ENCODE measurements around the gene ZNF697.

Gene ZNF697

DNA sequence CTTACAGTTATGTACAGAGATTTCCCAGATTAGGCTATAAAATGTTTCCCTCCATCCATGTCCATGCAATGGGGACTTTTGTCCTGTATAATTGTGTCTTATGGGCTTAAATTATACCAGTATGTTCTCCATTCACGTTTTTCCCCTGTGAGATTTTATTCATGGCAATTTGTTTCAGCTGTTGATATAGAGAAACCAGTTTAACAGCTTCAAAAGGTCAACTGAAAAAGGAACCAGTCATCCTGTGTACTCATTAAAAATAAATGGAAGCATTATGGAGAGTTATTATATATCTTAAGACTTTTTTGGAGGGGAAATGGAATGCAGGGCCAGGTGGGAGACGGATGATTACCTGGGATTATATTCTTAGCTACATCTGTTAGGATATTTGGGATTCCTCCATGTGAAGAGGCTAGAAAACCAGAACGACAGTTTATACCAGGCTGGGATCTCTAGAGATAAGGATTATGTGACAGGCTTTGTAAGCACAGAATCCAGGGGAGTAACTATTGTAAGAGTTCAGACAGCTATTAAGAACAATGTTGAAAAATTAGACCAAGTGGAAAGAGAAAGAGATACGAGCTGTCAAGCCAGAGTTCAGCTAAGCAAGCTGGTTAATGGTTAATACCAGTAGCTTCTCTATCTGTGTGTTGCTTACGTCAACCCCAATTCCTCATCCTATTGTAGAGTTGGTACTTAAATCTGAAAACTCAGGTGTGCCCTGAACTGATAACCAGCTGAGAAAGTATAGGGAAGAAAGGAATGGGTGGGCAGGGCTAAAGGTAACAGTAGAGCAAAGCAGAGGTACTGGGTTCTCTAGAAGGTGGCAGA lies 12.4 kb upstream of the ZNF697 start:
- DNase-seq = peak; percentile 36

- DNase-seq = no peak
Observed at GRCh38 chr1:119659628-119660027, 11.6 kb upstream of the ZNF697 start.

GRCh38 chr1:119656410-119656955 lies 8.4 kb upstream of the ZNF697 start:
- no peak for DNase-seq

GRCh38 chr1:119655154-119655553 lies 7.1 kb upstream of the ZNF697 start:
- DNase-seq = no peak

GRCh38 chr1:119653839-119654170 lies 5.7 kb upstream of the ZNF697 start:
- no peak for DNase-seq

- DNase-seq = no peak
Observed at GRCh38 chr1:119653135-119653838, 5.2 kb upstream of the ZNF697 start.

DNA sequence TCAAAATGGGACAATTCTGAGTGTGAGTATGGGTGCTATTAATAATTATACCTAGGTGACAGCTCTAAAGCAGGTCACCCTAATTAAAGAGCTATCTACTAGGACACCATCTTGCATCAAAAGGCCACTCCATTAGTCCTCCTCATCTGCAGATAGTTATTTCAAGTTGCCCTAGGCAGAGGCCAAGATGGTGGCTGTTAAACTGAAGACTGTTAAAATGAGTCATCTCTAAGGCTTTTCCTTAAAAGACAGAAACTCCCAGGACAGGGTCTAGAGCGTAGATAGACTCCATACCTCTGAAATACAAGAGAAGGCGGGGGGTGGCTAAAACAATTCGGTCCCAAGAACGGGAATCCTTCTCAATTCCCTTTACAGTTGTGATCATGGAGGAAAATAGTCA lies 4.5 kb upstream of the ZNF697 start:
- no peak for DNase-seq

DNA sequence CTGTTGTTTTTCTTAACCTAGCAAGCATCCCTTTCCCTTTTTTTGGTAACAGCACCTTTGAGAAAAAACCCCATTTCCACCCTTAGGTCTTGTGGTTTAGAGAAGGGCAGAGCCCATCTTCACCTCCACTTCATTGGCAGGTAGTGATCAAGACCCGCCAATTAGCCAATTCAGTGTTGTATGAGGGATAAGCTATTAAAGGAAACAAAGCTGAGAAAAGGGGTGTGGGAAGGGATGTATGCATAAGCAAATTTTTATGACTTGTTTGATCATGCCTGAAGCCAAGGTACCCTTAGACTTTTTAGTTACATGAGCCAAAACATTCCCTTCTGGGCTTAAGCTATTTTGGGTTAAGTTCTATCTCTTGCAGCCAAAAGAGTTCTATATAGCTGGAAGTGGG lies 3.6 kb upstream of the ZNF697 start:
- no peak for DNase-seq

- DNase-seq = no peak
Observed at GRCh38 chr1:119651133-119651532, 3.1 kb upstream of the ZNF697 start.

DNA sequence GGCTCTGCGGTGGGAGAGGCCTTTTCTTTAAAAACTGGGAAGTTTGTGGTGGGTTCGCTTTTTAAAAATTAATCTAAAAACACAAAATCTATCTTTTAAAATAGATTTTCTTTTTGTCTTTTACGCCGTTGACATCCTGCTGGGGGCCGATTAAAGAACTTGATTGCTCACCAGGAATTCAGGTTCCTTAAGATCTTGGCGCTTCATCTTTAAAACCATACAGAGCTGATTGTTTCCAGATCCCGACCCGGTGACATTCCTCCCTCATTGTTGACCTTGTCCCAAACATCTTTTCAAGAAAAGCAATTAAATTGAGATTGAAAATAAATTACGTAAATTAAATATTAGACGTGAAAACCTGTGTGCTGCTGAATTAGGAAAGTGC lies 546 bp upstream of the ZNF697 start:
- DNase-seq = no peak

- DNase-seq = no peak
Observed at GRCh38 chr1:119647228-119647733, 785 bp downstream of the ZNF697 start.

GRCh38 chr1:119646521-119647227 lies 1.4 kb downstream of the ZNF697 start:
- DNase-seq = no peak

DNA sequence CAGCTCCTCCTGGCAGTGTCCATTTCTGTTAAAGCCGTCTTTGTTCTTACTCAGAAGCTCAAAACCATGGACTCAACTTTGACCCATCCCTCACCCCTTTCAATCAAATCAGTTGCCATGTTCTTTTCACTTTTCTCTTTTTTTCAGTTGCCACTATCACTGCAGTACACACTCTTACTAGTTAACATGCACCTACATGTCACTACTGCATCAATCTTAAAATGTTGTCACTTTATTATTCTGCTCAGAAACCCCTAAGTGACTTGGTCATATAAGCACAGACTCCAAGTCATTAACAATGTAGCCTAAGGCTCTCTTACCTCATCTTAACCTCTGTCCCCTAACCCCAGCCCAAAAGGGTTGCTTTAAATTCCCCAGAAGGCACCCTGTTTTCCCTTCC lies 9.0 kb downstream of the ZNF697 start:
- no peak for DNase-seq

GRCh38 chr1:119637710-119638109 lies 10.4 kb downstream of the ZNF697 start:
- DNase-seq = no peak

GRCh38 chr1:119636491-119637089 lies 11.5 kb downstream of the ZNF697 start:
- DNase-seq = no peak

- DNase-seq = no peak
Observed at GRCh38 chr1:119635811-119636390, 12.2 kb downstream of the ZNF697 start.

- DNase-seq = no peak
Observed at GRCh38 chr1:119634016-119634415, 14.1 kb downstream of the ZNF697 start.

- DNase-seq = no peak
Observed at GRCh38 chr1:119633575-119633974, 14.5 kb downstream of the ZNF697 start.

GRCh38 chr1:119632841-119633240 lies 15.2 kb downstream of the ZNF697 start:
- no peak for DNase-seq

GRCh38 chr1:119632103-119632490 lies 16.0 kb downstream of the ZNF697 start:
- DNase-seq = no peak

GRCh38 chr1:119631433-119632102 lies 16.5 kb downstream of the ZNF697 start:
- peak; percentile 61 for DNase-seq

- no peak for DNase-seq
Observed at GRCh38 chr1:119631086-119631432, 17.0 kb downstream of the ZNF697 start.
